D721Med (cell line): Measurements from ENCODE around the gene SEMA3E.

Experiments used
- DNase-seq: peaks from one replicate; pipeline ENCODE4 v3.0.0; 2011; ENCODE audit warnings: low spot score; ENCODE audit not compliant: insufficient read length
- FAIRE-seq: peaks from 2 replicates; lab custom pipeline; 2011; peaks lifted over from hg19 to GRCh38; lab: Jason Lieb, UNC
- CTCF ChIP-seq: IDR thresholded peaks from 2 replicates; pipeline ENCODE4 v1.5.1; 2012; ENCODE audit warnings: mild to moderate bottlenecking, control low read depth; ENCODE audit not compliant: insufficient read depth; ENCODE audit errors: missing control alignments

The SEMA3E gene

GRCh38 chr7:83475420-83475819 lies 173.5 kb downstream of the SEMA3E start:
- TF ChIP-seq CTCF: no peak
- DNase-seq (no peak), FAIRE-seq (no peak)

DNA sequence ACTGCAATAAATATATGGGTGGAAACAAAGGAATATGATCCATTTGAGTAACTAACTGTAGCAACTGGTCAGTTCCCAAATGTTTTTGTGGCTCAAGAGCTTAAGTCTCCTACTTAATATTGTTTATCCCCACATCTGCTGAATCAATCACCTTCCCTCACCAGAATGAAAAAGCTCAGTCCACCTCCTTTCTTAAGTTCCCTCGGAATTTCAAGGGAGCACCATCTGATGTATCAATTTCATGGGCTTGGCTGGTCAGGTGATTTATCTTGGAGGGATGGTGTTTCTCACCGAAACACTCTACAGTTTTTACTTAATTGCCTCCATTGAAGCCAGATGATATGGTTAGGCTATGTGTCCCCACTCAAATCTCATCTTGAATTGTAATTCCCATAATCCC lies 176.6 kb downstream of the SEMA3E start:
- DNase-seq (no peak), FAIRE-seq (no peak)
- no peak for TF ChIP-seq CTCF

- no peak for DNase-seq
- no peak for TF ChIP-seq CTCF
- no peak for FAIRE-seq
Measured at GRCh38 chr7:83469491-83469890, 179.4 kb downstream of the SEMA3E start.

DNA sequence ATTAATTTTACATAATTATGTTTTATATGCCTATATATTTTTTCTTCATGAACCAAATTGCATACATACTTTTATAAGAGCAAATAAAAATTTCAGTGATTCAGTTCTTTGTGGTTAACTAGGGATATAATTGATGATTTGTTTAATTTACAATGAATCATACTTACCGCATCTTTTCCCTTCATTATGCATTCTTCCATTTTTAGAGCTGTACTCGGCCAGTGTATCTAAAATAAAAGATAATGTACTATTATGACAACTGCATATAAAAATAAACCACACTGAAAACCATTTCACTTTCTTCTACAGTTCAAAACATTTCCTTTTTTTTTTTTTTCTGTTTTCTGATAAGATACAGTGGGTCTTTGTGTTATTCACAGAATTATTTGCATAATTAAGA lies 179.9 kb downstream of the SEMA3E start:
- no peak for TF ChIP-seq CTCF
- FAIRE-seq: no peak
- DNase-seq: no peak

DNA sequence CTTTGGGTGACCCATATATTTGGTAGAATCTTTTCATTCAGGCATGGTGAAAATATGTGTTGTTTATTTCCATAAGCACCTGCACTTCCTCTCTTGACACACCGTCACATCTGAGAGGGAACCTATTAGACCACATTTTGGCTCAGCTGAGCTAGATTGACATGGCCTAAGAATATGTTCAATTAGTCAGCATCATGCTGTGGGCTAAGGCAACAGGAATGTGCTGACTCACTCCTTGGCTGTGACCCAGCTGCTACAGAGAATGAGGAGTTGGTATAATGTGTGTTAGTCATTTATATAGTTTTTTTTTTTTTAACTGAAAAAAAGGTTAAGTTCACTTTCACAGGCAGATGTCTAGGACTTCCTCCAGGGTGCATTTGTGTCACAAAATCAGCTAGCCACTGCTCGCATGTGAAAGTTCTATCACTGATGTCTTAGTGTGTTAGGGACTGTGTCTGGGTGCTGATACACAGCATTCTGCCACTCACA lies 180.6 kb downstream of the SEMA3E start:
- no peak for TF ChIP-seq CTCF
- DNase-seq: no peak
- no peak for FAIRE-seq

GRCh38 chr7:83467493-83467892 lies 181.4 kb downstream of the SEMA3E start:
- DNase-seq (no peak), FAIRE-seq (no peak)
- no peak for TF ChIP-seq CTCF

DNA sequence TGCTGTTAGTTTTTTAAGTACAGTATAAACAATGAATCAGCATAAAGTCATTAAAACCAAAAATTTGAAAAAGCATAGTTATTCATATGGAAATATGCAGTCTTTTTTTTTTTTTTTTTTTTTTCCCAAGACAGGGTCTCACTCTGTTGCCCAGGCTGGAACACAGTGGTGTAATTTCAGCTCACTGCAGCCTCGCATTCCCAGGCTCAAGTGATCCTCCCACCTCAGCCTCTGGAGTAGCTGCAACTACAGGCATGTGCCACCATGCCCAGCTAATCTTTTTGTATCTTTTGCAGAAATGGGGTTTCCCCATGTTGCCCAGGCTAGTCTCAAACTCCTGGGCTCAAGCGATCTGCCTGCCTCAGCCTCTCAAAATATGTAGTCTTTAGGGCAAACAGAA lies 182.0 kb downstream of the SEMA3E start:
- DNase-seq: no peak
- TF ChIP-seq CTCF: no peak
- FAIRE-seq: no peak
